Measurements from ENCODE around the gene SLC39A10.
"Not testable (repeated sequence)": the region's sequence is repeated elsewhere in the genome, so short reads cannot be mapped to it uniquely, and the experiment has no call there.

Gene SLC39A10

DNA sequence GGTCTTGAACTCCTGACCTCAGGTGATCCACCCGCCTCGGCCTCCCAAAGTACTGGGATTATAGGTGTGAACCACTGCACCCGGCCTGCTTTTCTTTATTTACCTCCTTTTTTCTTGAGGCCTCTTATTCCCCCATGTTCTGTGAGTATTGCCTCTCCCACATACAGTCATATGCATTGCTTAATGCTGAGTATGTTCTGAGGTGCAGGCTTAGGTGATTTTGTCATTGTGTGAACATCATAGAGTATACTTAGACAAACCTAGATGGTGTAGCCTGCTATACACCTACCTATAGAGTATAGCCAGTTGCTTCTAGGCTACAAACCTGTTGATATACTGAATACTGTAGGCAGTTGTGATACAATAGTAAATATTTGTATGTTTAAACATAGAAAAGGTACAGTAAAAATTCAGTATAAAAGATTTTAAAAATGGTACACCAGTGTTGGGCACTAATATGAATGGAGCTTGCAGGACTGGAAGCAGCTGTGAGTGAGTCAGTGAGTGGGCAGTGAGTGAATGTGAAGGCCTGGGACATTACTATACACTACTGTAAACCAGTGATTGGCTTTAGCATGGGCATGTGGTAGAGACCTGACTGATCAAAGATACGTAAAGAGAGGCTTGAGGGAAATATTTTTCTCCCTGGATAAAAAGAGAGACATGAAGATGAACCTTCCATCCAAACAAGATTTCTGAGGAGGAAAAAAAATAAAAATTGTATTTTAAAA is 17.6 kb downstream of the SLC39A10 start:
- DNase-seq (ENCODE audit: low read depth): no peak

DNA sequence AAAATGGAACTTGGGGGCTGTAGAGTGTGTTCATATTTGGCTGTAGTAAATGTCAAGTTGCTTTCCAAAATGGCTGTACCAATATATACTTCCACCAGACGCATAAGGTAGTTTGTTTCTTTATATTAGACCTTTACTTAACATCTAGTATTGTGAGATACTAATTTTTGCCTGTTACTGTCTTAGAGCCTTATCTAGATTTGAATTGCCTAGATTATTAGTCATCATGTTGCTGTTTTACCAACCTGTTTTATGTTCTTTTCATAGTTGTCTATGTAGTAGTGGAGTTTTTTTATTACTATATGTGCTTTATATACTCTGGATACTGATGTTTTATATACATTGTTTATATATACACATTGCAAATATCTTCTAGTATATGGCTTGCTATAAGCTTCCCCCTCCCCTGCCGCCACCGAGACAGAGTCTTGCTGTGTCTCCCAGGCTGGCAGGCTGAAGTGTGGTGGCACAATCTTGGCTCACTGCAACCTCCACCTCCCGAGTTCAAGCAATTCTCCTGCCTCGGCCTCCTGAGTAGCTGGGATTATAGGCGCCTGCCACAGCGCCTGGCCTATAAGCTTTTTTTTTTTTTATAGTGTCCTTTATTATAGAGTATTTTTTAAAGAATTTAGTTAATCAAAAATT is 18.9 kb downstream of the SLC39A10 start:
- DNase-seq (ENCODE audit: low read depth): no peak

DNA sequence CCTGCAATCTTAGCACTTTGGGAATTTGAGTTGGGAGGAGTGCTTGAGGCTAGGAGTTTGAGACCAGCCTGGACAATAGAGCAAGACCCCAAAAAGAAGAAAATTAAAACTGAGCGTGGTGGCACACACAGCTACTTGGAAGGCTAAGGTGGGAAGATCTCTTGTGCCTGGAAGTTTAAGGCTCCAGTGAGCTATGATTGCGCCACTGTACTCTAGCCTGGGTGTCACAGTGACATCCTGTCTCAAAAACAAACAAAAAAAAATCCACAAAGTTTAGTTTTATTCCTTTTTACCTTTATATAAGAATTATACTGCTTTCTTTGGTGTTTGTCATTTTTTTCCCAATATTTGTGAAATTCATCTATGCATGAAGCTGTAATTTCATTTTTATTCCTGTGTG is 20.3 kb downstream of the SLC39A10 start:
- no peak for DNase-seq (ENCODE audit: low read depth)

DNA sequence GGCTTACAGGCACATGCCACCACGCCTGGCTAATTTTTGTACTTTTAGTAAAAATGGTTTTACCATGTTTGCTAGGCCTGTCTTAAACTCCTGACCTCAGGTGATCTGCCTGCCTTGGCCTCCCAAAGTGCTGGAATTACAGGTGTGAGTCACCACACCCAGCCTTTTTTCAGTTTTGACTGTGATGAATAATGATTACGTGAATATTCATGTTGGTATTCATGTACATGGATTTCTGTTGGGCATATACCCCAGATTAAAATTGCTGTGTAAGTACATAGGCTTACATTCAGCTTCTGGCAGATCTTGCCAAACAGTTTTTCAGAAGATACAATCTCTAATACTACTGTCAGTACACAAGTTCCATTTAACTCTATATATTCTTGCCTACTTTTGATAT is 20.9 kb downstream of the SLC39A10 start:
- no peak for DNase-seq (ENCODE audit: low read depth)

DNA sequence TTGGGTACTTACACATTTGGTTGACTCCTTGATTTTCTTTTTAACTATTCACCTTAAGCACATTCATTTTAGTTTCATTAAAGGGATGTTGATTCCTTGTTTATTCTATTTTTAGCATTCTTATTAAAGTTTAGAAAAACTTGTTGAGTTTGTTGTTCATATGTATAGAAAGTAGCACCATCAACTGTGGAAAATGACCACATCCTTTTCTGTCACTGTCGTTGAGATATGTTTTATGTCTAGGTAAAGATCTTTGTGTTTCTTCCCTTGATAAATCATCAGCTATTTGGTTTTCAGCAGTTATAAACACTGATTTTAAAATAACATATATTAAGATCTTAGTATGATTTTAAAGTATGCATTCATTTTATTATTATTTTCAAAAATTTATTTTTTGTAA is 25.1 kb downstream of the SLC39A10 start:
- no peak for DNase-seq (ENCODE audit: low read depth)

DNA sequence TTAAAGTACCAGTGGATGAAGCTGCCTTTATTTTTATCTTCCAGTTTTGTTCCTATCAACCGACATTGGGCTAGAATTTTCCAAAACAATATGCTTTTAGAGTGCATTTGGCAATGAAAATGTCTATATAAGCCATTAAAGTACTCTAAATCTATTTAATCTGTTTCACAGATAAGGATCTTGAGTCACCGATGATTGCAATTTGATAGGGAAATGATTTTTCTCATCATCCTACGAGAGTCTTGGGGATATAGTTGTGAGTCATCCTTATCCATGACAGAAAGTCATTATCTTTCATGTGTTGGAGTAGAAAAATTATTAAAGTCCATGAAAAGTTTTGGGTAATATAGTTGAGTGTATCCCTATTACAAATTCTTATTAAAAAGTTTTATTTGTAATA is 26.1 kb downstream of the SLC39A10 start:
- peak; percentile 19 for DNase-seq (ENCODE audit: low read depth)

DNA sequence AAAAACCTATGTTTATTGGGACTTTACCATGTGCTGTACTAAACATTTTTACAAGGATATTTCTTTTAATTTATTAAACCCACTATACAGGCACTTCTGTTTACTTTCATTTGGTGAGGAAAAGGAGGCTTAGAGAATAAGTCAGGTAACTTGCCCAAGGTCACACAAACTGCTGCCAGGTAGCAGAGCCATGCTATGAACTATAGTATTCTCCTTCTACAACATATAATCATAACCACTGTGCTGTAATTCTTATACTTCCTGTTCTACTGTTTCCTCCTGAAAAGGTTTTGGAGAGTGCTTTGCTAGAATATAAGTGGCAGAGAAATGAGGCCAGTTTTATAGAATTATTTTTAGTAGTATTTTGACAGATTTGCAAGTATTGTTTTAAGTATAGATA is 29.5 kb downstream of the SLC39A10 start:
- DNase-seq (ENCODE audit: low read depth): no peak

DNA sequence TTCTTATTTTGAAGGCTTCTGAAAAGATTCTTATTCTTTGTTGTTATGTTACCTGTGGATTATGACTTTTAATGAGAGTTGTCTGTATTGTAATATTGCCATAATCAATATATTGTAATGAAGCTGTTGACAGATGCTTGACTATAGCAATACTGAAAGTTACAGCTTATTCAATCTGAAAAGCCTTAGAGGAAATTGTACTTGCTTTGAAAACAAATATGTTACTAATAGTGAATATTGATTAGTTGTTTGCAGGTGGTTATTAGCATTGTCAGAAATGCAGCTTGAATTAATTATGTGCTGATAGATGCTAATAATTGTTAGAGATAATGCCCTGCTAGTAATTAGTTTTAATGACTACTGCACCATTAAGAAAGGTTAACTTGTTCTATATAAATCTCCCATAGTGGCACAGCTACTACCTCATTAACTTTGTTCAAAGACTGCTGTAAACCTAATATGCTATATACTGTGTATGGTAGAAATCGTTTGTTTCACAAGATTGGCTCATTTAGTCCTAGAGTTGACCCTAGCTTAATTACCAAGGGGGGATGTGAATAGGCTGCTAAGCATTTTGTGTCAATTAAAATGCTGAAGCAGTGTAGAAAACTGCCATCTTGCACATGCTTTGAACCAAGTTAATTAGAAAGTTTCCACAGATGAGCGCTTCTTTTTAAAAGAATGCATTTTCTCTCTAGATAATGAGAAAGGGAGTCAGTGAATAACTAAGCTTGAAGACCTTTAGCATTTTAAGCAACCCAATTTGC is 30.5 kb downstream of the SLC39A10 start:
- DNase-seq (ENCODE audit: low read depth): no peak

DNA sequence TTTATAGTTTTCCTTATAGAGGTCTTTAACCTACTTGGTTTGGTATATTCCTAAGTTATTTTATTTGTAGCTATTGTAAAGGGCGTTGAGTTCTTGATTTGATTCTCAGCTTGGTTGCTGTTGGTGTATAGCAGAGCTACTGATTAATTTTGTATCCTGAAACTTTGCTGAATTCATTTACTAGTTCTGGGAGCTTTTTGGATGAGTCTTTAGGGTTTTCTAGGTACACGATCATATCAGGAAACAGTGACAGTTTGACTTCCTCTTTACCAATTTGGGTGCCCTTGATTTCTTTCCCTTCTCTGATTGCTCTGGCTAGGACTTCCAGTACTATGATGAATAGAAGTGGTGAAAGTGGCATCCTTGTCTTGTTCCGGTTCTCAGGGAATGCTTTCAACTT is 35.5 kb downstream of the SLC39A10 start:
- DNase-seq (ENCODE audit: low read depth): not testable (repeated sequence)

DNA sequence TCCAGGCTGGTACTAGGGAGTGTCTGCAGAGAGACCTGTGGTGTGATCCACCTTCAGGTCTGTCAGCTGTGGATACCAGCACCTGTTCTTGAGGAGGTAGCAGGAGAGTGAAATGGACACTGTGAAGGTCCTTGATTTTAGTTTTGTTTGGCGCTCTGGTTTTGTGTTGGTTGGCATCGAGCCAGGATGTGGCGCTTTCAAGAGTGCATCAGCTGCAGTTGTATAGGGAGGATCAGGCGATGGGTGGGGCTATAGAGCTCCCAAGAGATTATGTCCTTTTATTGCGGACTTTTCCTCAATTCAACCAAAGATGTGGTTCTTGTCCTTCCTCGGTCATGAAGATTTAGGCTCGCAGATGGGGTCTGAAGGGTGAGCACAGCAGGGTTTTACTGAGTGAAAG is 37.5 kb downstream of the SLC39A10 start:
- DNase-seq (ENCODE audit: low read depth): no peak

DNA sequence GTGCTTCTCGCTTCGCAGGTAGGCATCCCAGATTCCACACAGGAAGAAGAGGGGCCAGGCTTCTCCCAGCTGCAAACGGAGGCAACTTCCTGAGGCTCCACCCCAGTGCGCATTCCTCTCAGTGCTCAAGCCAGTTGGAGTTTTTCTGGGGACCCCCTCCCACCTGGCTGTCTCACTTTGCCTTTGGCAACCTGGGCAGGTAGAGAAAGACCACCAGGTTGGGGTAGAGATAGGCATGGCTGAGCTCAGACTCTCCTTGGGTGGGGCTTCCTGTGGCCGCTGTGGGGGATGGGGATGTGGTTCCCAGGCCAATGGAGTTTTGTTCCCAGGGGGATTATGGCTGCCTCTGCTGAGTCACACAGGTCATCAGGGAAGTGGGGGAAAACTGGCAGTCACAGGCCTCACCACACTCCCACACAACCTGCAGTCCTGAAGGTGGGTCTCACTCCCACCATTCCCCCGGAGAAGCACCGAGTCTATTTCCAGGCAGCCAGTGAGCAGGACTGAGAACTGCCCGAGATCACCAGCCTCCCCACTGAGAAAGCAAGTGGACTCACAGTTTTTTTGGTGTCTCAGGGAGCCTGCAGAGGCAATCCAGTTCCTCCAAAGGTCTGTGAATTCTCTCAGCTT is 38.1 kb downstream of the SLC39A10 start:
- DNase-seq (ENCODE audit: low read depth): no peak

DNA sequence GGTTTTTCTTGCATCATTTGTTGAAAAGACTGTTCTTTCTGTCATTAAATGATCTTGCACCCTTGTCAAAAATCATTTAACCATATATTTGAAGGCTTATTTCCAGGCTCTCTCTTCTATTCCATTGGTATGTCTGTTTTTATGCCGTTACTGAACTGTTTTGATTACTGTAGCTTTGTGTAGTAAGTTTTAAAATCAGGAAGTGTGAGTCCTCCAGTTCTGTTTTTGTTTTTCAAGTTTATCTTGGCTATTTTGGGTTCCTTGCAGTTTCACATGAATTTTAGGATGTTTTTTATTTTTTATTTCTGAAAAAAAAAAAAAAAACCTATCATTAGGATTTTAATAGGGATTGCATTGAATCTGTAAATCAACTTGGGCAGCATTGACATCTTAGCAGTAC is 39.0 kb downstream of the SLC39A10 start:
- DNase-seq (ENCODE audit: low read depth): no peak

DNA sequence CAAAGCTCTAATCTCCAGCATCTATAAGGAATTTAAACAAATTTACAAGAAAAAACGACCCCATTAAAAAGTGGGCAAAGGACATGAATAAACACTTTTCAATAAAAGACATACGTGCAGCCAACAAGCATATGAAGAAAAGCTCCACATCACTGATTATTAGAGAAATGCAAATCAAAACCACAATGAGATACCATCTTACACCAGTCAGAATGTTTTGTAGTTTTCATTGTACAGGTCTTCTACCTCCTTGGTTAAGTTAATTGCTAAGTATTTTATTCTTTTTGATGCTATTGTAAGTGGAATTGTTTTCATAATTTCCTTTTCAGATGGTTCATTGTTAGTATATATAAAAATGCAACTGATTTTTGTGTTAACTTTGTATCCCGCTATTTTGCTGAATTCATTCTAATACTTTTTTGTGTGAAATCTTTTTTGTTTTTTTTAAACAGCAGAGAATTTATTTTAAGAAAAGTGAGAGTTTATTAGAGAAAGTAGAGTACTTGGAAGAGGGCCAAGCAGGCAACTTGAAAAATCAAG is 40.7 kb downstream of the SLC39A10 start:
- DNase-seq (ENCODE audit: low read depth): no peak

DNA sequence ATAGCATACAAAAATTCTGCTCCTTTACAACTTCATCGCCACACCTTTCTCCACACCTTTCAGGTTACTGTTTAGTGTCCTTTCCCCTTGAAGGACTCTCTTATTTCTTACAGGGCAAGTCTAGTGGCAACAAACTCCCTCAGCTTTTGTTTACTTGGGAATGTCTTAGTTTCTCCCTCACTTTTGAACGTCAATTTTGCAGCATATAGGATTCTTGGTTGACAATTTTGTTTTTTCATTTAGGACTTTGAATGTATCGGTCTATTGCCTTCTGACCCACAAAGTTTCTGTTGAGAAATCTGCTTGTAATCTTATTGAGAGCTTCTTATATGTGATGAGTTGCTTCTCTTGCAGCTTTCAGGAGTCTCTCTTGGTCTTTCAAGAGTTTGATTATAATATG is 43.5 kb downstream of the SLC39A10 start:
- DNase-seq (ENCODE audit: low read depth): no peak

DNA sequence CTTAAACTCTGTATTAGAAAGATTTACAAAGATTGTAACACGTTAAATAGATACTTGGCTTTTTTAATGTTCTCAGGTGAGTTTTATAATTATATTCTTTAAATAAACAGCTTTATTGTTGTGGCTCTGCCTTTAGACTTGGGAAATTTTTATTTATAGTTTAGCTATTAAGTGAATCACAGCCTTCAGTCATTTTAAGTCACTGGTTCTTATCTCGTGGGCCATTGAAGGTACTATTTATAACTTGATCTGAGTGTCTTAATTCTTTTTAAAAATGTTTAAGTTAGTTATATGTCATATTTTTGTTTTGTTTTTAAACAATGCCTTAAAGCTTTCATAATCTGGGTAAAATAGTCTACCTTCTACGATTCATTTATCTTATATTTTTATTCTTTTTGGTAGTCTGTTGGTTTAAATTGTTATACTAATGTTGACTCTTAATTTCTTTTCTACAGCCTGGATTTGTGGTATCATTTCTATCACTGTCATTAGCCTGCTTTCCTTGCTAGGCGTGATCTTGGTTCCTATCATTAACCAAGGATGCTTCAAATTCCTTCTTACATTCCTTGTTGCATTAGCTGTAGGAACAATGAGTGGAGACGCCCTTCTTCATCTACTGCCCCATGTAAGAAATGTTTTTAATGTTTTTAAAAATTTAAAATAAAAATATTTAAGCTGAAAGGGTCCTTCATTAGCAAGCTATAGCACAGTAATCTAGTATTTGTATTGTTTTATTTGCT is 49.3 kb downstream of the SLC39A10 start:
- no peak for DNase-seq (ENCODE audit: low read depth)

DNA sequence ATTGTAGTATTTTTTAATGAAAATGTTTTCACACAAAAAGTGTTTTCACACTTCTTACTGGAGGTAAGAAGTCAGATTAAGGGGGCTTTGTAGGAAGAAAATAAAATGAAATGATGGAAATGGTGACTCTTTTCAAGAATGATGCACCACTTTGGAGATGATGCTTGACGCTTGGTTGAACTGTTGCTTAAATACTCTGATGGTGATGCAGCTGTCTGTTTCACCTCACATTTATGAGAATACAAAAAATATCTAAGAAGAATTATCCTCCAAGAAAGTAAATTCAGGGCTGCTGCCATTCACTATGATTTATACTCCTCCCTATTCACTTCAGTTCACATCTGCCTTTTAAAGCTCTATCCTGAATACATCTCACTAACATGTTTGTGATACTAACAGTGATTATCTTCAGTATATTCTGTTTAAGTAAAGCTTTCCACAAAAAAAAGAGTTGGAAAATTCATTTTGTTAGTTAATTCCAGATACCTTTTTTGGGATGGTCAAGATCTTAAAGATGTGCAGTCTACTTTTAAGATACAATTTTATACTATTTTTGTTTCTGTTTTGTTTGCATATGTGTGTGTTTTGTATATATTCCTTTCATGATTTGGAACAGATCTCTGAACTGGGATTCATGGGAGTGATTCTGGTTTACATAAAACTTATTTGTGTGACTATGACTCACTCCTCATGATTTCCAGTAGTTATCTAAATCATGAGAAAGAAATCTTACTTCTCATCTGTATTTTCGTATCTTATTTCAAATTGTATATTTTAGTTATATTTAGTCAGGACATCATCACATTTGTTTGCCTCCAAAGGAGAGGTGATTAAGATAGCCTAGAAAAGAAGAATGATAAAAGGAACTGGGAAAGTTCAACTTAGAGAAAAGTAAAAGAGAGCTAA is 53.1 kb downstream of the SLC39A10 start:
- DNase-seq (ENCODE audit: low read depth): peak; percentile 60

DNA sequence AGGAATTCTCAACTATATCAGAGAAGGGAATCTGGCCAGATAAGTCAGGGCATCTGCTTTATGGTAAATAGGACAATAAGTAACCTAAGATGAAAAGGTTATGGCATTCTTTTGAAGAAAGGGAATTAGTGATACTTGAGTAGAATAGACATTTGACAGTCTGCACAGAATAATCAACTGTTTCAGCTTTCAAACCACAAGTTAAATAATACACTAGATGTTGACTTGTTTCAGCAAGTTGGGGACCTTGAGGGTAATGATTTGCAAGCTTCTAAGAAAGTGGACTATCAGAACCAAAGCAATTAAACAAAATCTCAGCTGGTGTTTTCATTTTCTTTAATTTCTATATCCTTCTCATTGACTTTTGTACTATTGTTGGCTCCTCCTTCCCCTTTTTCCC is 54.5 kb downstream of the SLC39A10 start:
- DNase-seq (ENCODE audit: low read depth): no peak

DNA sequence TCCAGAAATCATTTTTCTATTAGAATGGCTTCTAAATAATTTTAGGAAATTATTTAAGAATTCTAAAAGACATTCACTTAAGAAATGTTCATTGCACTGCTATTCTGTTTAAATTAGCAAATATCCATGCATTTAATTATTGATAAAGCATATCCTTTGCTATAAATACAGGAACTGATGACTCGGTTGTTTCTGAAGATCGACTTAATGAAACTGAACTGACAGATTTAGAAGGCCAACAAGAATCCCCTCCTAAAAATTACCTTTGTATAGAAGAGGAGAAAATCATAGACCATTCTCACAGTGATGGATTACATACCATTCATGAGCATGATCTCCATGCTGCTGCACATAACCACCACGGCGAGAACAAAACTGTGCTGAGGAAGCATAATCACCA is 59.4 kb downstream of the SLC39A10 start:
- no peak for DNase-seq (ENCODE audit: low read depth)

DNA sequence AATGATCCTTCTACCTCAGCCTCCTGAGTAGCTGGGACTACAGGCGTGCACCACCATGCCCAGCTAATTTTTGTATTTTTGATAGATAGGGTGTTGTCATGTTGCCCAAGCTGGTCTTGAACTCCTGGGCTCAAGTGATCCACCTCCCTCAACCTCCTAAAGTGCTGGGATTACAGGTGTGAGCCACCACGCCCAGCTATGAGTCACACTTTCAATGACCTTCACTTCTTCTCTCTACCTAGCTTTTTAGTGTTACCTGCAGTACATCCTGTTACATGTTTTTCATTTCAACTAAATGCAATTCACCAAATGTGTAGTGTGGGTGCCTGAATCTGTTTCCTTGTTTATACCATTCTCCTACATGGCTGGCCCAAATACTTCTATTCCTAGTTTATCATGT is 64.0 kb downstream of the SLC39A10 start:
- no peak for DNase-seq (ENCODE audit: low read depth)

DNA sequence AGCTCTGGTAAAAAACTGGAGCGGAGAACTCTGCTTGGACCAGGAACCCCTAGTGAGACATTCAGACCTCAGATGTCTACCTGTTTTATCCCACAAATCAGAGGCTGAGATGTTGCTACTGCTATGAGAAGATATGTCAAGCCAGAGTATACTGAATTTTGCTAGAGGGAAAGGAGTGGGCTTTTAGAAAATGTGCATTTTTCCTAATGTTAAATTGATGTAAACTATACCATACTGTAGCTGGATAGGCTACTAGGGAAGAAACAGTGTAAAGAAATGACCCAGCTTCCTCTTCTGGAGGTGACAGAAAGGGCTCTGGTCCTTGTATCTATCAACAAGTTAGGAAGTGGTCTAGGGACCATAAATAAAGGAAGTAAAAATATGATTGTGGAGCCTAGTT is 65.0 kb downstream of the SLC39A10 start:
- DNase-seq (ENCODE audit: low read depth): no peak

DNA sequence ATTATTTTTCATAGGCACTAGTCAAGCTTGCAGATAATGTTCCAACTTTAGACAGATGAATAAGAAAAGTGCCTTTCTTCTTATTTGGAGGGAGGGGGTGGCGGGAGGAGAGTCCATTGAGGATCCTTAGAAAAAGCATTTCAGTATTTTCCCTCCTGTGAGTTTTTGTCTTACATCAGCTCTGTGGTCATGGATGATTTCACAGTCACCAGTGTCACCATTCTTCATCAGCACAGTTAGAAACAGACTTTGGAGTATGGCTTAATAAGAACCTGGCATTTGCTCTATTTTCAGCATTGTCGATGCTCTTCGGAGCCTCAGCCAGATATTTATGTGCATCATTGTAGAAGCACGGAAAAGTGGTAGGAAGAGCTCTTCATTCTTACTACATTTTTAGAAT is 70.1 kb downstream of the SLC39A10 start:
- no peak for DNase-seq (ENCODE audit: low read depth)

All from stromal cell of bone marrow (primary cell).